Esophagus squamous epithelium (tissue), 5 donors: Measurements from ENCODE around the gene ZNF652. TPM values are rescaled to one million over a fixed set of nuclear protein-coding genes. Genes with fewer than 3 reads are reported as not detected.
A peak's percentile ranks its signal among the peaks of the same experiment; 100 is the strongest.
"Not testable (repeated sequence)": the region's sequence is repeated elsewhere in the genome, so short reads cannot be mapped to it uniquely, and the experiment has no call there.

Experiments used
- DNase-seq: peaks from one replicate; lab custom pipeline; 2025; lab: John Stamatoyannopoulos, UW
- H3K27ac ChIP-seq, 4 donors: fragments of 200-600 bp; sonication (generic); one replicate each; pipeline ENCODE4 v1.5.1; 2016 to 2019; ENCODE audit warnings: mild to moderate bottlenecking in 1 of 4
- H3K27me3 ChIP-seq, 4 donors: fragments of 200-600 bp; sonication (generic); 1 replicate in 3 of 4; 2 replicates in 1 of 4; pipeline versions ENCODE4 v1.5.1 to v1.6.0; 2017 to 2021; ENCODE audit warnings: antibody characterized with exemption in 1 of 4
- H3K36me3 ChIP-seq, 3 donors: fragments of 200-600 bp; sonication (generic); one replicate each; pipeline ENCODE4 v1.5.1; 2016 to 2019
- H3K4me1 ChIP-seq, 3 donors: fragments of 200-600 bp; sonication (generic); one replicate each; pipeline ENCODE4 v1.5.1; 2017 to 2019
- H3K4me3 ChIP-seq, 4 donors: fragments of 200-600 bp; sonication (generic); 1 replicate in 3 of 4; 2 replicates in 1 of 4; pipeline ENCODE4 v1.5.1; 2016 to 2019; ENCODE audit warnings: mild to moderate bottlenecking in 2 of 4, moderate library complexity in 1 of 4
- H3K9me3 ChIP-seq, 3 donors: fragments of 200-600 bp; sonication (generic); one replicate each; pipeline ENCODE4 v1.5.1; 2016 to 2019
- POLR2A ChIP-seq, 4 donors: fragments of 450-650 bp; IDR thresholded peaks; one replicate each; pipeline ENCODE4 v1.6.1; 2017; ENCODE audit warnings: antibody characterized with exemption in 4 of 4, mild to moderate bottlenecking in 4 of 4, moderate library complexity in 3 of 4
- WGBS, 2 donors: methylation state at CpG; one replicate each; pipeline ENCODE4 v1.1.5; 2018; 5-methylcytosine and 5-hydroxymethylcytosine counted together
- intact Hi-C: fragments of 100-400 bp; cut with DNase I; formaldehyde crosslinking; loops from one replicate; pipeline ENCODE4 v1.15.0; 2022
- total RNA-seq, 4 donors: library from RNA; depleted of rRNA; stranded (reverse); fragments of >200 nt; gene quantifications; one replicate each; pipeline ENCODE4 v1.1.0, GENCODE V29; 2016
- TF ChIP-seq, protein P1 (sequence below), 6 experiments: fragments of 450-650 bp in 4 of 6; fragments of 200-600 bp in 2 of 6; sonication (generic) in 2 of 6; IDR thresholded peaks; one replicate each; pipeline ENCODE4 v1.5.1; 2016 to 2019; ENCODE audit warnings: antibody characterized with exemption in 6 of 6, mild to moderate bottlenecking in 4 of 6, moderate library complexity in 4 of 6
- donor health status: DM: yes; HTN: yes; CAD: no.

Gene ZNF652
- total RNA-seq, 4 donors from 2014 or later = 14.0 to 32.6 (median 20.9) TPM

GRCh38 chr17:49365667-49366066 lies 3.6 kb upstream of the ZNF652 start:
- H3K9me3 ChIP-seq = no peaks in the 10 kb centered on the region
- no peak for TF ChIP-seq POLR2A (IDR thresholded peaks at IDR 0.05)
- TF ChIP-seq, protein P1, sequence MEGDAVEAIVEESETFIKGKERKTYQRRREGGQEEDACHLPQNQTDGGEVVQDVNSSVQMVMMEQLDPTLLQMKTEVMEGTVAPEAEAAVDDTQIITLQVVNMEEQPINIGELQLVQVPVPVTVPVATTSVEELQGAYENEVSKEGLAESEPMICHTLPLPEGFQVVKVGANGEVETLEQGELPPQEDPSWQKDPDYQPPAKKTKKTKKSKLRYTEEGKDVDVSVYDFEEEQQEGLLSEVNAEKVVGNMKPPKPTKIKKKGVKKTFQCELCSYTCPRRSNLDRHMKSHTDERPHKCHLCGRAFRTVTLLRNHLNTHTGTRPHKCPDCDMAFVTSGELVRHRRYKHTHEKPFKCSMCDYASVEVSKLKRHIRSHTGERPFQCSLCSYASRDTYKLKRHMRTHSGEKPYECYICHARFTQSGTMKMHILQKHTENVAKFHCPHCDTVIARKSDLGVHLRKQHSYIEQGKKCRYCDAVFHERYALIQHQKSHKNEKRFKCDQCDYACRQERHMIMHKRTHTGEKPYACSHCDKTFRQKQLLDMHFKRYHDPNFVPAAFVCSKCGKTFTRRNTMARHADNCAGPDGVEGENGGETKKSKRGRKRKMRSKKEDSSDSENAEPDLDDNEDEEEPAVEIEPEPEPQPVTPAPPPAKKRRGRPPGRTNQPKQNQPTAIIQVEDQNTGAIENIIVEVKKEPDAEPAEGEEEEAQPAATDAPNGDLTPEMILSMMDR (IDR thresholded peaks at IDR 0.05) = peak in 1 of 6 experiments; percentile 17
- intact Hi-C loops = no loop called here
- 21 to 38% methylated on average over 2 of the region's 2 CpGs for WGBS, 2 donors
- peaks cover 3 to 16% (median 6%) of the 10 kb centered on the region in 3 donors for H3K4me1 ChIP-seq
- H3K36me3 ChIP-seq = no peaks in the 10 kb centered on the region
- no peak overlapping the region for H3K27ac ChIP-seq
- no peak for DNase-seq
- no peak overlapping the region for H3K4me3 ChIP-seq
- no peaks in the 10 kb centered on the region for H3K27me3 ChIP-seq

DNA sequence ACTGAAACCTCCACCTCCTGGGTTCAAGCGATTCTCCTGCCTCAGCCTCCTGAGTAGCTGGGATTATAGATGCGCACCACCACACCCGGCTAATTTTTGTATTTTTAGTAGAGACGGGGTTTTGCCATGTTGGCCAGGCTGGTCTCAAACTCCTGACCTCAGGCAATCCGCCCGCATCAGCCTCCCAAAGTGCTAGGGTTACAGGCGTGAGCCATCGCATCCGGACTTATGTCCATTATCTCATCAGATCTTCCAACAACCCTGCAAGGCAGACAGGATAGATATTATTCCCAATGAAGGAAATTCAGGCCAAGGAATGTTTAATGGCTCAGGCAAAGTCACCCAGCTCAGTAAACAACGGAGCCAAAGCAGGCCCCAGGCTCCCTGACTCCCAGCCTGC lies 3.1 kb upstream of the ZNF652 start:
- 93 to 95% methylated on average over 7 to 10 of the region's 10 CpGs for WGBS, 2 donors
- not testable (repeated sequence) for H3K27me3 ChIP-seq, DNase-seq

DNA sequence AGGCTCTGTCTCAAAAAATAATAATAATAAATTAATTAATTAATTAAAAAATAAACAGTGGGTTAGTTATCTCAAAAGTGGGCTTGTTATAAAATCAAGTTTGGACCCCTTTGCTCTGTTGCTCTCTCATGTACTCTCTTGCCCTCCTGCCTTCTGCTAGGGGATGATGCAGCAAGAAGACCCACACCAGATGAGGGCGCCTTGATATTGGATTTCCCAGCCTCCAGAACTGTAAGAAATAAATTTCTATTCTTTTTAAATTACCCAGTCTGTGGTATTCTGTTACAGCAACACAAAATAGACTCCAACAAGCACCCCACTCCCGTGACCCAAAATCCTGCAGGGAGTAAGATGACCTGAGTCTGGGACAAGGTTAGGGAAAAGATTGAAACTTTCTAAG lies 2.1 kb upstream of the ZNF652 start:
- 68 to 90% methylated on average over 2 of the region's 2 CpGs for WGBS, 2 donors
- no peaks in the 10 kb centered on the region for H3K9me3 ChIP-seq
- H3K27ac ChIP-seq = no peak overlapping the region
- H3K36me3 ChIP-seq = no peaks in the 10 kb centered on the region
- no peak overlapping the region for H3K4me3 ChIP-seq
- intact Hi-C loops = no loop called here
- TF ChIP-seq, protein P1 (IDR thresholded peaks at IDR 0.05) = no peak
- no peak for TF ChIP-seq POLR2A (IDR thresholded peaks at IDR 0.05)
- DNase-seq = no peak
- no peaks in the 10 kb centered on the region for H3K27me3 ChIP-seq
- peaks cover 16 to 31% (median 17%) of the 10 kb centered on the region in 3 donors for H3K4me1 ChIP-seq

More for the DNA sequence above, 3.1 kb upstream of the ZNF652 start:
- H3K27ac ChIP-seq, H3K4me3 ChIP-seq, H3K9me3 ChIP-seq, H3K36me3 ChIP-seq, intact Hi-C loops: not testable (repeated sequence)
- H3K4me1 ChIP-seq = peaks cover 9 to 21% (median 11%) of the 10 kb centered on the region in 3 donors

DNA sequence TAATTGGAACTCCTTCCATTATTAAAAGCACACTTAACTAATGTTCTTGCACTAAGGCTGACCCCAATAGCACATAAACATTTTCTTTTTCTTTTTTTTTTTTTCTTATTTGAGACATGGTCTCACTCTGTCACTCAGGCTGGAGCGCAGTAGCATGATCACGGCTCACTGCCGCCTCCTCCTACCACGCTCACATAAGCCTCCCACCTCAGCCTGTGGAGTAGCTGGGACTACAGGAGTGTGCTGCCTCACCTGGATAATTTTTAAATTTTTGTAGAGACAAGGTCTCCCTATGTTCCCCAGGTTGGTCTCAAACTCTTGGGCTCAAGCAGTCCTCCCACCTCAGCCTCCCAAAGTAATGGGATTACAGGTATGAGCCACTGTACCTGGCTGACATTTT lies 1.2 kb upstream of the ZNF652 start:
- Histone ChIP-seq H3K4me1 (peaks cover 17 to 39% (median 24%) of the 10 kb centered on the region in 3 donors), H3K4me3 (no peak overlapping the region), H3K36me3 (no peaks in the 10 kb centered on the region), H3K27ac (peak overlapping the region in 2 of 4 donors; percentile 92 to 97), H3K9me3 (no peaks in the 10 kb centered on the region), H3K27me3 (no peaks in the 10 kb centered on the region)
- TF ChIP-seq, protein P1 (IDR thresholded peaks at IDR 0.05) = no peak
- TF ChIP-seq POLR2A (IDR thresholded peaks at IDR 0.05) = no peak
- intact Hi-C loops = no loop called here
- DNase-seq = no peak
- 94 to 95% methylated on average over 4 of the region's 4 CpGs for WGBS, 2 donors

DNA sequence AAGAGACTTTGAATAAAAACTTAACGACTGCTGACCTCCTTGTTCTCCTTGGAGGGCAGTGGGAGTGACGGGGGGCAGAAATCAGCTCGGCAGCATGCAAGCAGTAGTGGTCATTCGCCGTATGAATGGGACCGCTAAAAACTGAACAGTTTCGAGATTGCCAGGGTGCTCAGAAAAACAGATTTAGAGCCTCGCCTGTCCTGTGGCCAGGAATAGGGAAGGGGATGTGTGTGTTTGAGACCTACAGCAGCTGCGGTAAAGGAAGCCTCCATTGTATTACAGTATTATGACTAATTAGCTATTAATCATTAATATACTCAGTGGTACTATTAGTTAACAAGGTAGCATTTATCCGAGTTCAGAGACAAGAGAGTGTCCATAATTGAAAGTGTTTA lies 670 bp upstream of the ZNF652 start:
- no peak for TF ChIP-seq POLR2A (IDR thresholded peaks at IDR 0.05)
- TF ChIP-seq, protein P1 (IDR thresholded peaks at IDR 0.05) = no peak

More for the DNA sequence above, 670 bp upstream of the ZNF652 start:
- WGBS, 2 donors = 13% methylated on average over 10 of the region's 10 CpGs
- Histone ChIP-seq H3K9me3 (no peaks in the 10 kb centered on the region), H3K4me1 (peaks cover 17 to 44% (median 24%) of the 10 kb centered on the region in 3 donors), H3K27ac (peak overlapping the region; percentile 92 to 97 (median 95)), H3K27me3 (no peaks in the 10 kb centered on the region), H3K36me3 (no peaks in the 10 kb centered on the region), H3K4me3 (peak overlapping the region; percentile 73 to 96 (median 90))
- intact Hi-C loops = no loop called here
- no peak for DNase-seq
